ENCODE results near the gene TNFRSF8.

The TNFRSF8 gene

DNA sequence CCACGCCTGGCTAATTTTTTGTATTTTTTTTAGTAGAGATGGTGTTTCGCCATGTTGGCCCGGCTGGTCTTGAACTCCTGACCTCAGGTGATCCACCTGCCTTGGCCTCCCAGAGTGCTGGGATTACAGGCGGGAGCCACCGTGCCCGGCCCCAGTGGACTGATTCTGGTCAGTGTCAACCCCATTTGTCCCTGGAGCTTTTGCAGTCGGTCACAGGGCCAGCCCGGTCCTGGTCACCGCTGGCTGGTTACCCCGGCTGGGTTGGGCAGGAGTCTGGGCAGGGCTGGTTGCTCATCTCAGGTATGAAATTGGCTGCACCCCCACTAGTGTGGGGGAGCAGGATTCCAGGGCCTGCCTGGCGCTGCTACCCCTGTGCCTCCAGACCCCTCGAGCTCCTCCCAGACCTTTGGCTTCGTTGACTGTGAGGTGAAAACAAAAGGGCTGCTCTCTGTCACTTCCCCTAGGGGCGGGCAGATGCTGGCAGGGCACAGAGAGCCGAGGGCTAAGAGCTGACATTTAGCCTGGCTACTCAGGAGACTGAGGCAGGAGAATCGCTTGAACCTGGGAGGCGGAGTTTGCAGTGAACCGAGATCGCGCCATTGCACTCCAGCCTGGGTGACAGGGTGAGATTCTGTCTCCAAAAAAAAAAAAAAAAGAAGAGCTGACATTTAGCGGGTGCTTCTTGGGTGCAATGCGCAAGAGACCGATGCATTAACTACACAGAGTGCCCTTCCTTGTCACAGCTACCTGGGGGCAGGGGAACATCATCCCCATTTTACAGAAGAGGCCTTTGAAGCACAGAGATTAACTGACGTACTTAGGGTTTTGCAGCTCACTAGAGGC lies 114.3 kb downstream of the TNFRSF8 start:
- TF ChIP-seq, protein P1, sequence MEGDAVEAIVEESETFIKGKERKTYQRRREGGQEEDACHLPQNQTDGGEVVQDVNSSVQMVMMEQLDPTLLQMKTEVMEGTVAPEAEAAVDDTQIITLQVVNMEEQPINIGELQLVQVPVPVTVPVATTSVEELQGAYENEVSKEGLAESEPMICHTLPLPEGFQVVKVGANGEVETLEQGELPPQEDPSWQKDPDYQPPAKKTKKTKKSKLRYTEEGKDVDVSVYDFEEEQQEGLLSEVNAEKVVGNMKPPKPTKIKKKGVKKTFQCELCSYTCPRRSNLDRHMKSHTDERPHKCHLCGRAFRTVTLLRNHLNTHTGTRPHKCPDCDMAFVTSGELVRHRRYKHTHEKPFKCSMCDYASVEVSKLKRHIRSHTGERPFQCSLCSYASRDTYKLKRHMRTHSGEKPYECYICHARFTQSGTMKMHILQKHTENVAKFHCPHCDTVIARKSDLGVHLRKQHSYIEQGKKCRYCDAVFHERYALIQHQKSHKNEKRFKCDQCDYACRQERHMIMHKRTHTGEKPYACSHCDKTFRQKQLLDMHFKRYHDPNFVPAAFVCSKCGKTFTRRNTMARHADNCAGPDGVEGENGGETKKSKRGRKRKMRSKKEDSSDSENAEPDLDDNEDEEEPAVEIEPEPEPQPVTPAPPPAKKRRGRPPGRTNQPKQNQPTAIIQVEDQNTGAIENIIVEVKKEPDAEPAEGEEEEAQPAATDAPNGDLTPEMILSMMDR (IDR thresholded peaks at IDR 0.05; ENCODE audit: control insufficient read depth, insufficient read depth, low read depth, low read length, missing control alignments): no peak
- no peak for DNase-seq (ENCODE audit: low read depth)

DNA sequence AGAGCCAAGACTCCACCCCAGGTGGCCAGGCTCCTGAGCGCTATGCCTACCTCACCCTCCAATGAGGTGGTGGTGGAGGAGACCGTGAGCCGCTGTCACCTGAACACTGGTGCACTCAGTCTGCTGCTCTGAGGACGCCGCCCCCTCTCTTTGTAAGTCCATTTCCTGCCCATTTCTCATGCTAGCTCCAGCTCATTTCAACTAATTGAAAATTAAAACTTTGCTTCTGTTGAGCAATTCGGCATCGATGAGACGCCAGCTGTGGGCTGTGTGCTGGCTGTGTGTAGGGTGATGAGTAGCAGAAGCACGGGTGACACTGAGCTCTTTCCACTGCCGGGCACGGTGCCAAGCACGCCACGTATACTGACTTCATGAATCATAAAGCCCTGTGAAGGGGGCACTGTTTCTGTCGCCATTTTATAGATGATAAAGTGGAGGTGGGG lies 114.9 kb downstream of the TNFRSF8 start:
- TF ChIP-seq, protein P1 (IDR thresholded peaks at IDR 0.05; ENCODE audit: control insufficient read depth, insufficient read depth, low read depth, low read length, missing control alignments): no peak
- no peak overlapping the region for H3K4me3 ChIP-seq (ENCODE audit: control insufficient read depth, low read depth, low read length)
- DNase-seq (ENCODE audit: low read depth): peak; percentile 66

More for the DNA sequence above, 114.3 kb downstream of the TNFRSF8 start:
- H3K4me3 ChIP-seq (ENCODE audit: control insufficient read depth, low read depth, low read length): no peak overlapping the region

DNA sequence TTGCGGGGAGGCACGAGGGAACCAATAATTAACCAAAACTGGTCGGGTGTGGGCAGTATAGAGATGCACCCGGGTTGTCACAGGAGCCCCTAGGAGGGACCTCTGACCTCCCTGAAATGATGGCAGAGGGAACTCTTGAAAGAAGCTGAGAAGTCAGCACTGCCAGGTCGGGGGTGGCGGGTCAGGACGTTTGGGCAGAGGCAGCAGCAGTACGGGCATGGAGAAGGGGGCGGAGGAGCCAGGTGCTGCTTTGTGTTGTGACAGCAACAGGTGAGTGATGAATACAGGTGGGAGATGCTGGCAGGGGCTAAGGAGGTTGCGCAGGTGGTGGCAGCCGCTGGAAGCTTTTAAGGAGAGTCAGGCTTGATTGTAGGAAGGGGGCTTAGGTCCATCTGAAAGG lies 115.4 kb downstream of the TNFRSF8 start:
- TF ChIP-seq, protein P1 (IDR thresholded peaks at IDR 0.05; ENCODE audit: control insufficient read depth, insufficient read depth, low read depth, low read length, missing control alignments): no peak
- H3K4me3 ChIP-seq (ENCODE audit: control insufficient read depth, low read depth, low read length): no peak overlapping the region
- no peak for DNase-seq (ENCODE audit: low read depth)

DNA sequence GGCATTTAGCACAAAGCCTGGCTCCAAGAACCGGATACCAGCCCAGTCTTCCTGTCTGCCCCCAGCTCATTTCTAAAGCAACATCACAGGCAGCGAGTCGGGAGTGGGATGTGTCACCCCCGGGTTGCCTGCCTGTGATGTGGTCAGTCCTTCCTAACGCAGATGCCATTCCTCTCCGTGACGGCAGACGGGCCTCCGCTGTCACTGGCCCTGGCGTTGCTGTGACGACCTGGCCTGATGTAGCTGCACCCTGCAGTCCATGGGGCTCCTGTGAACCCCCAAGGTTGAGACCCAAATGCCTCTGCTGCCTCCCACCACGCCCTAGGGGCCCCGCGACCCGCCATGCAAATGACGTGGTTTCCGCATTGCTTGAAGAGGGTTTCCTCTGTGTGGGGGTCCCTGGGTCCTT lies 116.0 kb downstream of the TNFRSF8 start:
- no peak overlapping the region for H3K4me3 ChIP-seq (ENCODE audit: control insufficient read depth, low read depth, low read length)
- TF ChIP-seq, protein P1 (IDR thresholded peaks at IDR 0.05; ENCODE audit: control insufficient read depth, insufficient read depth, low read depth, low read length, missing control alignments): no peak
- DNase-seq (ENCODE audit: low read depth): no peak

DNA sequence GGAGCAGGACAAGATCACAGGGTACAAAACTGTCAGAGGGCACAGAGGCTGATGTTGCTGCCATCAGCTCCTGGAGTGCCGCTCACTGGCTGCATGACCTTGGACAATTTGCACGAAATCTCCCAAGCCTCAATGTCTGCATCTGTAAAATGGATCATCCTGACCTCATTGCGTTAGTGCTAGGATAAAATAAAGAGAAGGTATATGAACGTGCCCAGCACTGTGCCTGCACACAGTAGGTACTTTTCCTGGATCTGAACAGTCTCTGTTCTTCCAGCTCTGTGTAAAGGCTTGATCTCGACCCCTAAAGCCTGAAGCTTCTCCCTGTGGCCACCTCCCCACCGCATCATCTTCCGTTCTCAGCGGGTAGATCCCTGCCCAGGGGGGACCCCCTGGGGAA lies 116.6 kb downstream of the TNFRSF8 start:
- TF ChIP-seq, protein P1 (IDR thresholded peaks at IDR 0.05; ENCODE audit: control insufficient read depth, insufficient read depth, low read depth, low read length, missing control alignments): no peak
- DNase-seq (ENCODE audit: low read depth): no peak
- H3K4me3 ChIP-seq (ENCODE audit: control insufficient read depth, low read depth, low read length): no peak overlapping the region

DNA sequence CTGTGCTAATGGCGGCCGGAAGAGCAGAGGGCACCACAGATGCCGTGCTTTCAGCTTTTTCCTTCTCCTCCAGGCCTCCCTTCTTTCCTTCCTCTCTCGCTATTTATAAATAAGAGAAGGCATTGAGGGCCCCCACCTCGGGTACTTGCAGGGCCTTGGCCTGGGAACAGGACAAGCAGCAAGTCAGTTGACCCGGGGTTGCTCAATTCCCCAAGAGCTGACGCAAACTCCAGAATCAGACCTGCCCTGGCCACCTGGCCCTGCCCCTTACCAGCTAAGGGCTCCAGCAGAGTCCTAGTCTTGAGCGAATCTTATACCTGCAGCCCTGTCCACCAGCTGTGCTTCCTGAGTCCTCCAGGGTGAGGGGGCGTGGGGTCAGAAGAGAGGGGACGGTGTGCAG lies 117.2 kb downstream of the TNFRSF8 start:
- TF ChIP-seq, protein P1 (IDR thresholded peaks at IDR 0.05; ENCODE audit: control insufficient read depth, insufficient read depth, low read depth, low read length, missing control alignments): no peak
- no peak for DNase-seq (ENCODE audit: low read depth)
- H3K4me3 ChIP-seq (ENCODE audit: control insufficient read depth, low read depth, low read length): no peak overlapping the region

All from AG09309 (cell line).